Thoracic aorta (tissue), 2 donors: ENCODE data around the gene CCR4. TPM values are rescaled to one million over a fixed set of nuclear protein-coding genes. Genes with fewer than 3 reads are reported as not detected.
"Not testable (repeated sequence)": the region's sequence is repeated elsewhere in the genome, so short reads cannot be mapped to it uniquely, and the experiment has no call there.

Experiments used
- ATAC-seq: fragments of 150-250 bp; one replicate; pipeline ENCODE4 v1.8.0; 2017; ENCODE audit warnings: low read depth; ENCODE audit not compliant: insufficient number of reproducible peaks, low FRiP score
- DNase-seq: peaks from one replicate; pipeline ENCODE4 v3.0.0-alpha.2; 2020; ENCODE audit warnings: low spot score
- H3K27ac ChIP-seq, 2 donors: fragments of 200-600 bp; sonication (generic); 1 replicate in 1 of 2; 2 replicates in 1 of 2; pipeline ENCODE4 v1.5.1; 2016; ENCODE audit warnings: mild to moderate bottlenecking in 2 of 2, moderate library complexity in 2 of 2
- H3K27me3 ChIP-seq: fragments of 200-600 bp; sonication (generic); replicated peaks from 2 replicates; pipeline ENCODE4 v1.6.0; 2016; ENCODE audit warnings: mild to moderate bottlenecking; ENCODE audit not compliant: insufficient read depth
- H3K36me3 ChIP-seq: fragments of 200-600 bp; sonication (generic); one replicate; pipeline ENCODE4 v1.5.1; 2016
- H3K4me1 ChIP-seq, 2 donors: fragments of 200-600 bp; sonication (generic); 1 replicate in 1 of 2; 2 replicates in 1 of 2; pipeline versions ENCODE4 v1.5.1 to v1.6.0; 2016; ENCODE audit warnings: low read depth in 2 of 2, mild to moderate bottlenecking in 1 of 2; ENCODE audit not compliant: control insufficient read depth in 1 of 2
- H3K4me3 ChIP-seq: fragments of 200-600 bp; sonication (generic); 2 replicates; pipeline ENCODE4 v1.5.1; 2016; ENCODE audit warnings: mild to moderate bottlenecking
- H3K9me3 ChIP-seq: fragments of 200-600 bp; sonication (generic); 2 replicates; pipeline ENCODE4 v1.5.1; 2016
- CTCF ChIP-seq: fragments of 200-600 bp; sonication (generic); IDR thresholded peaks from one replicate; pipeline ENCODE4 v1.5.1; 2019; ENCODE audit warnings: antibody characterized with exemption
- total RNA-seq, 2 donors: library from RNA; depleted of rRNA; stranded (reverse); fragments of >200 nt; gene quantifications; one replicate each; pipeline versions ENCODE4 v1.1.0 to v1.2.3, GENCODE V29; 2016

Gene CCR4
- total RNA-seq, 2 donors from 2014 or later: 0.56 TPM; not detected in 1

GRCh38 chr3:32913790-32914446 lies 37.5 kb upstream of the CCR4 start:
- DNase-seq (no peak), ATAC-seq (no peak)
- no peak for TF ChIP-seq CTCF
- Histone ChIP-seq H3K27ac (no peak overlapping the region), H3K4me3 (no peak overlapping the region), H3K27me3 (no peaks in the 10 kb centered on the region), H3K4me1 (peaks cover 0 to 12% of the 10 kb centered on the region in 2 donors), H3K9me3 (no peaks in the 10 kb centered on the region), H3K36me3 (no peaks in the 10 kb centered on the region)

DNA sequence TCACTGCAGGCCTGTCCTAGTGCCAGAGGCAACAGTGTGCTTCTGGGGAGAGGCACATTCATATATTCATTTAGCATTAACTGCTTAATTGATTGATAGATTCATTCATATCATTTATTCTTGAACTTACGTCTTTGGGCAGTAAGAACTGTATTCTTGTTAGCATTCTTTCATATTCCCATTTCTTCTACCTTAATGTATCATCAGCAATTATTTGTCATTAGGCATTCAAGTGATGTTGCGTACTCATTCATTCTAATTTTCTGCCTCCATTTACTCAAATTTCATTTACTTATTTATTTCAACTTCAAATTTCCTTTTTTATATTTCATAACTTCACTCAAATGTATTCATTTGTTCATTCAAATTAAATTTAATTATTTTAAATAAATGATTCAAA lies 31.5 kb upstream of the CCR4 start:
- Histone ChIP-seq H3K4me3 (no peak overlapping the region), H3K27me3 (no peaks in the 10 kb centered on the region), H3K36me3 (no peaks in the 10 kb centered on the region), H3K9me3 (no peaks in the 10 kb centered on the region), H3K27ac (no peak overlapping the region), H3K4me1 (no peaks in the 10 kb centered on the region)
- DNase-seq (no peak), ATAC-seq (no peak)
- no peak for TF ChIP-seq CTCF

- no peaks in the 10 kb centered on the region for H3K27me3 ChIP-seq
- H3K9me3 ChIP-seq: no peaks in the 10 kb centered on the region
- no peak overlapping the region for H3K4me3 ChIP-seq
- no peak overlapping the region for H3K27ac ChIP-seq
- no peak for TF ChIP-seq CTCF
- no peaks in the 10 kb centered on the region for H3K4me1 ChIP-seq
- ATAC-seq: no peak
- no peaks in the 10 kb centered on the region for H3K36me3 ChIP-seq
- no peak for DNase-seq
These were observed 29.4 kb upstream of the CCR4 start for GRCh38 chr3:32922078-32922477.

GRCh38 chr3:32930161-32930560 lies 21.3 kb upstream of the CCR4 start:
- no peak for DNase-seq
- no peak for ATAC-seq
- Histone ChIP-seq H3K4me1 (no peaks in the 10 kb centered on the region), H3K27ac (no peak overlapping the region), H3K9me3 (no peaks in the 10 kb centered on the region), H3K36me3 (no peaks in the 10 kb centered on the region), H3K4me3 (no peak overlapping the region), H3K27me3 (no peaks in the 10 kb centered on the region)
- TF ChIP-seq CTCF: no peak

DNA sequence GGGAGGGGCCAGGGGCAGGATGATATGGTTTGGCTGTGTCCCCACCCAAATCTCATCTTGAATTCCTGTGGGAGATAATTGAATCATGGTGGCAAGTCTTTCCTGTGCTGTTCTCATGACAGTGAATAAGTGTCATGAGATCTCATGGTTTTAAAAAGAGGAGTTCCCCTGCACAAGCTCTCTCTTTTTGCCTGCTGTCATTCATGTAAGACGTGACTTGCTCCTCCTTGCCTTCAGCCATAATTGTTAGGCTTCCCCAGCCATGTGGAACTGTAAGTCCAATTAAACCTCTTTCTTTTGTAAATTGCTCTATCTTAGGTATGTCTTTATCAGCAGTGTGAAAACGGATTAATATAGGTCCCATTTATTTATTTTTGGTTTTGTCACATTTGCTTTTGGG lies 20.2 kb upstream of the CCR4 start:
- H3K27ac ChIP-seq, ATAC-seq, DNase-seq: not testable (repeated sequence)

More for the DNA sequence above, 20.2 kb upstream of the CCR4 start:
- H3K4me1 ChIP-seq, H3K4me3 ChIP-seq, H3K36me3 ChIP-seq, H3K9me3 ChIP-seq, H3K27me3 ChIP-seq: not testable (repeated sequence)
